NCI-H1694 (cell line): Measurements from ENCODE around the gene LRRC17.
"Not testable (repeated sequence)": the region's sequence is repeated elsewhere in the genome, so short reads cannot be mapped to it uniquely, and the experiment has no call there.

Source experiments
- DNase-seq: peaks from one replicate; lab custom pipeline; 2025; lab: John Stamatoyannopoulos, UW

Gene LRRC17

GRCh38 chr7:102942868-102943267 is 30.1 kb downstream of the LRRC17 start:
- DNase-seq = no peak

- DNase-seq = no peak
Measured at GRCh38 chr7:102943423-102944169, 30.8 kb downstream of the LRRC17 start.

- DNase-seq = no peak
Measured at GRCh38 chr7:102944241-102944640, 31.4 kb downstream of the LRRC17 start.

- no peak for DNase-seq
Measured at GRCh38 chr7:102951839-102952238, 39.0 kb downstream of the LRRC17 start.

- DNase-seq = no peak
Measured at GRCh38 chr7:102953406-102953805, 40.6 kb downstream of the LRRC17 start.

- DNase-seq = not testable (repeated sequence)
Measured at GRCh38 chr7:102954359-102954758, 41.6 kb downstream of the LRRC17 start.

GRCh38 chr7:102958004-102958403 is 45.2 kb downstream of the LRRC17 start:
- not testable (repeated sequence) for DNase-seq

- not testable (repeated sequence) for DNase-seq
Measured at GRCh38 chr7:102961993-102962392, 49.2 kb downstream of the LRRC17 start.

- DNase-seq = no peak
Measured at GRCh38 chr7:102966465-102966864, 53.7 kb downstream of the LRRC17 start.

- no peak for DNase-seq
Measured at GRCh38 chr7:102967798-102968197, 55.0 kb downstream of the LRRC17 start.

- DNase-seq = no peak
Measured at GRCh38 chr7:102973096-102973802, 60.4 kb downstream of the LRRC17 start.

- no peak for DNase-seq
Measured at GRCh38 chr7:102974366-102975236, 61.8 kb downstream of the LRRC17 start.

GRCh38 chr7:102975854-102976253 is 63.1 kb downstream of the LRRC17 start:
- DNase-seq = no peak

- no peak for DNase-seq
Measured at GRCh38 chr7:102976493-102976892, 63.7 kb downstream of the LRRC17 start.

GRCh38 chr7:102977586-102977985 is 64.8 kb downstream of the LRRC17 start:
- DNase-seq = not testable (repeated sequence)

- DNase-seq = no peak
Measured at GRCh38 chr7:102978284-102978683, 65.5 kb downstream of the LRRC17 start.

- no peak for DNase-seq
Measured at GRCh38 chr7:102979670-102980069, 66.9 kb downstream of the LRRC17 start.

- DNase-seq = no peak
Measured at GRCh38 chr7:102981451-102981850, 68.7 kb downstream of the LRRC17 start.

GRCh38 chr7:102982235-102982634 is 69.4 kb downstream of the LRRC17 start:
- no peak for DNase-seq

GRCh38 chr7:102983602-102984001 is 70.8 kb downstream of the LRRC17 start:
- no peak for DNase-seq

- no peak for DNase-seq
Measured at GRCh38 chr7:102985176-102985783, 72.5 kb downstream of the LRRC17 start.

GRCh38 chr7:102988088-102988487 is 75.3 kb downstream of the LRRC17 start:
- no peak for DNase-seq
